ENCODE measurements around the gene PSMD2. TPM values are rescaled to one million over a fixed set of nuclear protein-coding genes. Genes with fewer than 3 reads are reported as not detected.

PSMD2 gene
- total RNA-seq, 4 donors from 2014 or later, result 160 to 319 (median 213) TPM

DNA sequence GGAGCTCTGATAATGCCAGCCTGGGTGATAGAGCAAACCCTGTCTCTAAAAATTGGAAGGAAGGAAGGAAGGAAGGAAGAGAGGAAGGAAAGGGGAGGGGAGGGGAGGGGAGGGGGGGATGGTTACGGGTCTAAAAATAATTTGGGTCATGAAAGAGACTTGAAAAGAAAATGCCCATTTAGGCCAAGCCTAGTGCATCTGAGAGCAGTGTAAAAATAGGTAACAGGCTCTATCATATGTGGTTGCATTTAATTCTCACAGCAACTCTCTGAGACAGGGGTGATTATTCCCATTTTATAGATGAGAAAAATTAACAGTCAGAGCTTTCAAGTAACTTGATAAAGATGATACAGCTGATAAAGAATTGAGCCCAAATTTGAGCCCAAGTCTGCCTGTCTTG, 26.8 kb upstream of the PSMD2 start:
- DNase-seq (ENCODE audit: low spot score), result no peak
- no peak for TF ChIP-seq CTCF (IDR thresholded peaks at IDR 0.05)
- no peak for ATAC-seq (ENCODE audit: low FRiP score)

DNA sequence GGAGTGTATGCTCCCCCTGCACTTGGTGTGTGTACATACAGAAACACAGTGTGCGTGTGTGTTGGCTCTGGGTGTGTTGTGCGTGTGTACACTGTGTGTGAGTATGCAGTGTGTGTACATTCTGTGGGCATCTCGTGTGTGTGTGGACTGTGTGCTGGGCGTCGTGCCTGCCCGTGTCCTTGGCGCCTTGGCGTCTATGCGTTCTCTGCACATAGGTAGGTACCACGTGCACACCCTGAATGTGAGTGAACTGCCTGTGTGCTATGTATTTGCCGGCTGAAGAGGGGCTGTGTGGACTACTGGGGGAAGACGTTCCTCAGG, 23.7 kb upstream of the PSMD2 start:
- ATAC-seq (ENCODE audit: low FRiP score) (no peak), DNase-seq (ENCODE audit: low spot score) (no peak)
- no peak for TF ChIP-seq CTCF (IDR thresholded peaks at IDR 0.05)

- no peak for DNase-seq (ENCODE audit: low spot score)
- ATAC-seq (ENCODE audit: low FRiP score), result no peak
- no peak for TF ChIP-seq CTCF (IDR thresholded peaks at IDR 0.05)
These were observed 22.8 kb upstream of the PSMD2 start, which contains the start of gene ECE2 for GRCh38 chr3:184275961-184276910. Gene ECE2 (plus strand): TSS chr3:184276022. CDS start chr3:184276154, 132 bp downstream.

- no peak for TF ChIP-seq CTCF (IDR thresholded peaks at IDR 0.05)
- DNase-seq (ENCODE audit: low spot score) (no peak), ATAC-seq (ENCODE audit: low FRiP score) (no peak)
These were observed 21.7 kb upstream of the PSMD2 start for GRCh38 chr3:184277366-184277765.

DNA sequence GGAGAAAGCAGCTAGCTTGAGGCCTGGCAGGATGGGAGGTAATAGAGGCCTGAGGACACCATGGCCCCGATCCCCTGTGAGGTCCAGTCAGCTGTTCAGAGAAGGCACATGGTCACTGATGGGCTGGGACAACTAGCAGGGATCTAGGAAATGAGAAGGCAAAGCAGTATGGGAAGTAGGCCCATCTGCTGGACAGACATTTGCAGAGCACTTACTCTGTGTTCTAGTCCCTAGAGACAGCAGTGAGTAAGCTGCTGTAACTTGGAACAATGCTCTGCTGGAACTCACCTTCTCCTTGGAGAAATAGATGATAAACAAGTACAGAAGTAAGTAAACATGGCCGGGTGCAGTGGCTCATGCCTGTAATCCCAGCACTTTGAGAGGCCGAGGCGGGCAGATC, 16.1 kb upstream of the PSMD2 start:
- DNase-seq (ENCODE audit: low spot score) (no peak), ATAC-seq (ENCODE audit: low FRiP score) (no peak)
- no peak for TF ChIP-seq CTCF (IDR thresholded peaks at IDR 0.05)

- no peak for DNase-seq (ENCODE audit: low spot score)
- no peak for TF ChIP-seq CTCF (IDR thresholded peaks at IDR 0.05)
- ATAC-seq (ENCODE audit: low FRiP score), result no peak
These were observed 15.4 kb upstream of the PSMD2 start for GRCh38 chr3:184283681-184284080.

DNA sequence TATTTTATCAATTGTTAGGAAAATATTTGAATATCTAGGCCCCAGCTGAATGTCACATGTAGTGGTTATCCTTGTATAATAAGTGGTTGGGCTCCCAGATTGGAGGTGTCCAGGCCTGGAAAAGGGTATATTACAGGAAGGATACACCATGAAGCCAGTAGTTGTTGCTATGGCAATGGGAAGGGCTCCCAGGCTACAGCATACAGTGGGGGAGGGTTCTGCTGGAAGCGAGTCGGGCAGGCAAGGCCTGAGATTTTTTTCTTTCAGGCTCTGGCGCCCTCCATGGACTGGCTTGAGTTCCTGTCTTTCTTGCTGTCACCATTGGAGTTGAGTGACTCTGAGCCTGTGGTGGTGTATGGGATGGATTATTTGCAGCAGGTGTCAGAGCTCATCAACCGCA, 14.3 kb upstream of the PSMD2 start:
- ATAC-seq (ENCODE audit: low FRiP score) (no peak), DNase-seq (ENCODE audit: low spot score) (no peak)
- no peak for TF ChIP-seq CTCF (IDR thresholded peaks at IDR 0.05)

All from omental fat pad (tissue), 4 donors.